NCI-H128 (cell line): Measurements from ENCODE around the gene TIGD1.
"Not testable (repeated sequence)": the region's sequence is repeated elsewhere in the genome, so short reads cannot be mapped to it uniquely, and the experiment has no call there.

Source experiments
- DNase-seq: peaks from one replicate; lab custom pipeline; 2025; ENCODE audit not compliant: unreplicated experiment; lab: John Stamatoyannopoulos, UW

The TIGD1 gene

DNA sequence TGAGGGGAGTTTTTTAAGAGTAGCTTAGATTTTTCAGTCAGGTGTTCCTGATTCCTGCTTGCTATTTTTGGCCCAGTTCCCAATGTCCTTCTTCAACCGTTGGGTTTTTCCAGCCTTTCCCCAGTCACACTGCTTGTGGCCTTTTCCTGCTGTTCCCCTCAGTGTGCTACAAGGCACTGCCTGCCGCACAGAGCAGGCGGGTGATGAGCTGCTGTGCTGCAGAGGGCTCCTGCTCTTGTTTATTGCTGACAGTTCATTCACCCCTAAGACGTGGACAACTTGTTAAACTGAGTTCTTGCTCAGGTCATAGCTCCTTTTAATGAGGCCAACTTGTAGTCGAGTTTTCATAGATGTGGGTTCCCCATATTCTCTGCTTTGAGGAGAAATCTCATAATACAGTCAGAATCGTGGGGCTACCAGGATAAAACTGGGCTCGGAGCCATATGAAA is 20.7 kb upstream of the TIGD1 start:
- DNase-seq, result no peak

DNA sequence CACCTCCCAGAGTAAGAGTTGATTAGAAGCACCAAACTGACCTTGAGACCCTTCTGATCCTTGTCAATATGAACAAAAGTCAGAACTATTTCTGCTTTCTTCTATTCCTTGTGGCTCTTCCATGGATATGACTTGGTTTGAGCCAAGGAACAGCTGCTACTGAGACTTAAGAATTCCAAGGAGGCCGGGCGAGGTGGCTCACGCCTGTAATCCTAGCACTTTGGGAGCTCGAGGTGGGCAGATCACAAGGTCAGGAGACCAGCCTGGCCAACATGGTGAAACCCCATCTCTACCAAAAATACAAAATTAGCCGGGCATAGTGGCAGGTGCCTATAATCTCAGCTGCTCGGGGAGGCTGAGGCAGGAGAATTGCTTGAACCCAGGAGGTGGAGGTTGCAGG is 20.1 kb upstream of the TIGD1 start:
- not testable (repeated sequence) for DNase-seq

DNA sequence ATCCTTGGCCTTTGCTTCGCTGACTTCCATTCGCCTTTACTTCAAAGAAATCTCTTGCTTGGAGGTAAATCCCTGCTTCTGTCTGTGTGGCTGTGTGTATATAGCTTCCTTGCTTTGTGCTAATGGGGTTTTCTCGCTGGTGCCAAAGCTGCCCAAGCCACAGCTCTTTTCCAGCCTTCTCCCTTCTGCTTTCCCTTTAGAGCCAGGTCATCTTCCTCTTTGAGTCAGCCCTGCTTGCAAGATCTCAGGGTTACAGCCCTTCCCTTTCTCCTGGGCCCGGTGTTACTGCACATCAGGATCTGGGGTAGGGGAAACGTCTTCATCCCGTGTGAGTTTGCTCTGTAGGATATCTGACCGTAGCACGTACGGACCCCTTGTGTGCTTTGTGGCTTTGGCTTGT is 19.2 kb upstream of the TIGD1 start:
- no peak for DNase-seq

DNA sequence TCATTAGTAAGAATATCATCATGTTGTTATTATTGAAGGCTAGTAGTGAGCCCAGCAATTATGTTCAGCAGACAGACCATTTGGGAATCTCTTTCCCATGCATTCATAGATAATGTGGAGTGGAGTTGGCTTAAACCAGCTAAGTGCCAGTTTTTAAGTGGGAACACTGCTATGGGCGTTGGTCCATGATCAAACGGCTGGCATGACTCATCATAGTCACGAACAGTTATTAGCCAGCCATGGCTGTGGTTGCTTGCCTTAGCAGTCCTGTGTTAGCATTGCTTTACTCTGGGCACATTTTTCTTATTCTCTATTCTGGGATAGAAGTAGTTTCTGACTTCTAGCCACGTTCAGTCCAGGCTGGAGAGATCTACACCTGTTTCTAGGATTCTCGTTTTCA is 17.8 kb upstream of the TIGD1 start:
- DNase-seq, result no peak

DNA sequence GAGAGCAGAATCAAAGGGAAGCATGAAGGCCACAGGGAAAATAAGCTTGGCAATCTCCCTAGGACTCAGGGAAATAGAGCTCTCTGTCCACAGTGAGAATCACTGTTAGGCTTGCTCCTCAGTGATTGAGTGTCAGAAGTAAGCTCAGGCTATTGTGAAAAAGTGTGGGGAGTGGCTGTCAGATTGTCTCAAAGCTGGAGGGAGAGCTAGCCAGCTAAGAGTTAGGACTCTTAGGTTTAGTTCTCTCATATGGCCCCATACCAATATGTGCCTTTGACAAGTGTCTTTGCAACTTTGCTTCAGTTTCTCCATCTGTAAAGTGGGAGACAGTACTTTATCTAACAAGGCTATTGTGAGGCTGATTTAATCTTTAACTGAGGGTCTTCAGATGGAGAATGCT is 17.4 kb upstream of the TIGD1 start:
- DNase-seq, result no peak

DNA sequence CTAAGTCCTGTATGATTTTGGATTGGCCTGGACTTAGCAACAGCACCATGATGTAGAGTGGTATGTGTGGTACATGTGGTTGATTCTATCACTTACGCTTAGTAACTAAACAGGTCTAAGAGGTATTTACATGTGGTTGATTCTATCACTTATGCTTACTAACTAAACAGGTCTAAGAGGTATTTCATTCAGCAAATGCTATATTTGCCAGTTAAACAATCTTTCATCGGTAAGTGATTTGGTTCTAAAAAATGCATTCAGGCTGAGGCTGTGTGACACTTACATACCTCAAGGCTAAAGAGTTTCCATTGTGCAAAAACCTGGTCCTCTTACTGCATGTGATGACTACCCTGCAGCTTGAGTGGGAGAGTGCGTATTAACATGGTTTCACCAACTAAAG is 13.2 kb upstream of the TIGD1 start:
- DNase-seq, result no peak

DNA sequence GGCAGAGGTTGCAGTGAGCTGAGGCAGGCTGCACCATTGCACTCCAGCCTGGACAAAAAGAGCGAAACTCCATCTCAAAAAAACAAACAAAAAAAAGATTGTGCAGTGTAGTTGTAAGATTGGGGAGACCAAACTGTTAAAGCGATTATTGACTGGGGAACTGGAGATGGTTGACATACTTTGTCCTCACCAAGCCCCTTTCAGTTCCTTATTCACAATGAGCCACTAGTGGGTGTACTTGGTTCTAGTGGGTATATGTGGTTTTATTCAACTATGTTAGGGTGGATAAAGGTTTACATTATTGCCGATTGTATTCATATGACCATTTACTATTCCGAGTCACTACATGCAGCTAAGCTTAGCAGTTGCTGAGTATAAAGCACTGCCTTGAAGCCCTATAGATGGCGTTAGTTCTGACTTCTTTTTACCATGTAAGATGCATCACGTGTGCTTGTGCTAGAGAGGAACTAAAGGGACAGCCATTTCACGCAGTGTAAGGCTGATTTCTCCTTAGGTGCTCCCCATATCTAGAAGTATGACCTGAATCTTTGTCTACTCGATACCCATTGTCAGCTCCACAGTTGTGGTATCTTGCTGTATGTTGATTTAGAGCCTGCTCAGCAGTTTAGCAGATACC is 12.3 kb upstream of the TIGD1 start:
- DNase-seq, result no peak

DNA sequence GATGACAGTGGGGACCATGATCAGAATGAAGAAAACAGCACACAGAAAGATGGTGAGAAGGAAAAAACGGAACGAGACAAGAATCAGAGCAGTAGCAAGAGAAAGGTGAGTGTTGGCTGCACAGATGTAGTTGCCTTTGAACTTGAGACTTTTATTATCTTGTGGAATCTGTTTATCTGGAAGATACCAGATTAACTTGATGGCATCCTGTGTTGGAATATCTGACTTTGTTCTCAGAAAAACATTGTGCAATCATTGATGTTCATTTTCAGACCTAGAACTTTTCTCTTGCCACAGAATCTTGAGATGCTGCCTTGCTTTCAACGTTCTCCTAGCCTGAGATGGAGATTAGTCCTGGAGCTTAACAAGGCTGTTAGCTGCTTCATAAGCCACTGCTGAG is 6.1 kb upstream of the TIGD1 start:
- DNase-seq, result no peak

DNA sequence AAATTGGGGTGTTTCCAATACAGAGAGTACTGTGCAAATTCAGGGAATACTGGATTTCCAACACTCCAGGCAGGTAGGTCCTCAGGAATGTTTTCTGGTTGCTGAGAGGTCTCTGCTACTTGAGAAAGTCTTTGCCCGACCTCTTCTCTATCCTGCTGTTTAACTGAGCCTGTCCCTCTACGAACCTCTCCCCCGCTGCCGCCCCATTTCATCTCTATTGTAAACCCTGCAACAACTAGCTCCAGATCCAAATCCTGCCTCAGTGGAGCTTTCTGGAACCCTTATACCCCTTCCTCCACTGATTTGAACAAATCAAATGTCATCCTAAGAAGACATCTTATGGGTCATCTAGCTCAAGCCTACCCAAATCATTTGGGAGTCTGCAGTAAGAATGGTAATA is 1.4 kb upstream of the TIGD1 start:
- no peak for DNase-seq

DNA sequence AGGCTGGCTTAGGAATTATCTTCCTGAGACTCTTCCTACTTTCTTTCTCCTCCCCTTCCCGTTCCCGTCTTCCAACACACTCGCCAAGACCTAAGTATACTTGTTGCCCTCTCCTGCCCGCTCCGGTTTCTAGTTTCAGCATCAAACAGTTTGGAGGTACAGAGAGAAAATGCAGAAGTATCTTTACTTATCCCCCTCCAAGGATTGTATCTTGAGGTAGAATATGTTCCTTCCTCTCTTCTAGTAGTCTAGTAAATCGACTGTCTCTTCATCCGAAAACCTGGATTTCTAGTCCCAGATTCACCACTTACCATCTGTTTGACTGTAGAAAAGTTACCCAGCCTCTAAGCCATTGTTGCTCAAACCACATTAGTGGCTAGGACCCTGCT is 887 bp upstream of the TIGD1 start:
- no peak for DNase-seq

DNA sequence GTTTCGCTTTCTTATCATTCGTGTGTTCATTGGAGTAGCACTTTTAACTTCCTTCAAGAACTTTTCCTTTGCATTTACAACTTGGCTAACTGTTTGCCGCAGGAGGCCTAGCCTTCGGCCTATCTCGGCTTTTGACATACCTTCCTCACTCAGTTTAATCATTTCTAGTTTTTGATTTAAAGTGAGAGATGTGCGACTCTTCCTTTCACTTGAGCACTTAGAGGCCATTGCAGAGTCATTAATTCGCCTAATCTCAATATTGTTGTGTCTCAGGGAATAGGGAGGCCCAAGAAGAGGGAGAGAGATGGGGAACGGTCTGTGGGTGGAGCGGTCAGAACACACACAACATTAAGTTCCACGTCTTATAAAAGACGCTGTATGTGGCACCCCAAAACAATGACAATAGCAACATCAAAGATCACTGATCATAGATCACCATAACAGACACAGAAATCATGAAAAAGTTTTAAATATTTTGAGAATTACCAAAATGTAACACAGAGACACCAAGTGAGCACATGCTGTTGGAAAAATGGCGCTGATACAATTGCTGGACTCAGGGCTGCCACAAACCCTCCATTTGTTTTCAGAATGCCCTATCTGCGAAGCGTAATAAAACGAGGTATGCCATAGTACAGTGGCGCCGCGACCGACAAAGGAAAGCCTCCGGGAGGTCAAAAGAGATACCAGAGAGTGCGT is 553 bp downstream of the TIGD1 start:
- no peak for DNase-seq

DNA sequence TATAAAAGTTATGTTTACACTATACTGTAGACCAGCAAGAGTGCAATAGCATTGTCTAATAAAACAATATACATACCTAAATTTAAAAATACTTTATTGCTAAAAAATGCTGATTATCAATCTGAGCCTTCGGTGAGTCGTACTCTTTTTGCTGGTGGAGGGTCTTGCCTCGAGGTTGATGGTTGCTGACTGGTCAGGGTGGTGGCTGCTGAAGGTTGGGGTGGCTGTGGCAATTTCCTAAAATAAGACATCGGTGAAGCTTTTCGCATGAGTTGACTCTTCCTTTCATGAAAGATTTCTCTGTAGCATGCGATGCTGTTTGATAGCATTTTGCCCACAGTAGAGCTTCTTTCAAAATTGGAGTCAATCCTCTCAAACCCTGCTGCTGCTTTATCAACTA is 2.4 kb downstream of the TIGD1 start:
- no peak for DNase-seq

DNA sequence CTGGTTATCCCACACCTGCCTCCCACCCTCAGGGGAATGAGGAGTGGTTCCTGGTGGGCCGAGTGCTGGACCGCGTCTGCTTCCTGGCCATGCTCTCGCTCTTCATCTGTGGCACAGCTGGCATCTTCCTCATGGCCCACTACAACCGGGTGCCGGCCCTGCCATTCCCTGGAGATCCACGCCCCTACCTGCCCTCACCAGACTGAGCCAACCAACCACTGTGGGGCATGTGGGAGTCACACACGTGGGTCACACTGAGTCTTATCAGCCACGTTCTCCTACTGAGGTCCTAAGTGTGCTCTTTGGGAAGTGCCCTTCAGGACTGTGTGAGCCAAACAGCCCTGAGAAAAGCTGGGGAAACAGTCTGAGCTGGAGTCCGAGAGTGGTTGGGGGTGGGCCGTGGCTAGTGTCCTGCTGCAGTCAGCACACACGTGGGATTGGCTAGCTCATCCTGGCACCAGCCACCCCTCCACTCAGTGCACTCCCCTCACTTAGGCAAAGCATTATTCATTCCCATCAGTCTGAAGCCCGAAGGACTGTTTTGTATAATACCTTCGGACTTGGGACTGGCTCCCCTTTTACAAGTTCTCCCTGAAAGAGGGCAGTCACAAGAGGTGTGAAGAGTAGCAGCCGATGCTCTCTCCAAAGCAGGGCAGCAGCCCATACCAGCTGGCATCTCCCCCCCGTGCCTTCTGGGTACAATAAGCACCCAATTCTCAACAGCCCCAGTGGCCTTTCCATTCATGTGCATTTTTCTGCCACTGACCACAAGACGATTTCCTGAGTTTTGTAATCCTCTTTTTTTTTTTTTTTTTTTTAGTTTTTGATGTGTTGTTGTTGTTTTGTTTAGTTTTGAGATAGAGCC is 4.6 kb downstream of the TIGD1 start:
- DNase-seq, result no peak

DNA sequence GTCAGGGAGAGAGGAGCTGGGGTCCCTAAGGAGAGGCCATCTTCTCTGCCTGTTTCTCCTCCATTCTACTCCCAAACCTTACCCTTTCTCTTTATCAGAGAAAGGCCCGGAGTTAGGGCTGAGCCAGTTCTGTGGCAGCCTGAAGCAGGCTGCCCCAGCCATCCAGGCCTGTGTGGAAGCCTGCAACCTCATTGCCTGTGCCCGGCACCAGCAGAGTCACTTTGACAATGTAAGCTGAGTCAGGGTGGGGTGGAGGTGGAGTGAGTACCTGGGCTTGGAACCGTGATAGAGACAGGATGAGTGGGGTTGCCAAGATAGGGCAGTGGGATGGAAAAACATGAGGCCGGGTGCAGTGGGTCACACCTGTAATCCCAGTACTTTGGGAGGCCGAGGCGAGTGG is 5.7 kb downstream of the TIGD1 start:
- no peak for DNase-seq

DNA sequence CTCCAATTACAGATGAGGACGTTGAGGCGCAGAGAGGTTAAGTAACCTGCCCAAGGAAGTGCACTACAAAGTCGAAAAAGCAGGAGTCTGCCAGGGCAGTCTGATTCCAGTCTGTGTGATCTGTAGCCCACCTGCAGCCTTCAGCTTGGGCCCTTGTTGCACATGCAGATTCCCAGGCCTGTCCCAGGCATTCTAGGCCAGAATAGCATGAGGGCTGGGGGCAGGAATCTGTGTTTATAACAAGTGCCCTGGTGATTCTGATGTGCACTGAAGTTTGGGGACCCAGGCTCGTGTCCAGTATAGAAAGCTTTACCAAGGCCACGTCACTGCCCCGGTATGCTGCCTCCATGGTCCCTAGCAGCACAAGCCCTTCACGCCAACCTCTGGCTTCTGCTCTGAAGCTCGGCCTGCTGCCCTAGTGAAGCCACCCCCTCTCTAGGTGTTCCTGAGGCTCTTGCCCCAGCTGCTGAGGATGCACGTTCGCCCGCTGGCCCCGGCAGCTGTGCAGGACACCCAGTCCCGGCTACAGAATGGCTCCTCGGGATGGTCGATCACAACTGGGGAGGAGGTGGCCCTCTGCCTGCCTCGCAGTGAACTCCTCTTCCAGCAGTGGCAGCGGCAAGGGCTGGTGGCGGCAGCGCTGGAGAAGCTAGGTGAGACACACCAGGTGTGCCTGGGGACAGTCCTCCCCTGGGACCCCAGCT is 6.3 kb downstream of the TIGD1 start:
- no peak for DNase-seq

DNA sequence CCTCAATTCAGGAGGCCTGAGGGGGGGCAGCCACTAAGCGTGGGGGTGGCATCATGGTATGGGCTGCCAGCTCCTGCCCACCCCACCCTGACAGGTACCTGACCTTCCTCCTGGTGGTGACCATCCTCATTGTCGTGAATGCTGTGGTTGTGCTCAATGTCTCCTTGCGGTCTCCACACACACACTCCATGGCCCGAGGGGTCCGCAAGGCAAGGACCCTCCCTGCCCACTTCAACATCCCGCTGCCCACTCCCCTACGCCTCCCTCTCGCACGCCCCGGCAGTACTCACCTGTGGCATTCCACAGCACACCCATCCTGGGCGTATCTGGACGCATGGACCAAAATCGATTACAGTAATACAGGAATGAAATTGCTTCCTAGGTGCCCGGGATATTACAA is 6.9 kb downstream of the TIGD1 start:
- DNase-seq, result no peak

DNA sequence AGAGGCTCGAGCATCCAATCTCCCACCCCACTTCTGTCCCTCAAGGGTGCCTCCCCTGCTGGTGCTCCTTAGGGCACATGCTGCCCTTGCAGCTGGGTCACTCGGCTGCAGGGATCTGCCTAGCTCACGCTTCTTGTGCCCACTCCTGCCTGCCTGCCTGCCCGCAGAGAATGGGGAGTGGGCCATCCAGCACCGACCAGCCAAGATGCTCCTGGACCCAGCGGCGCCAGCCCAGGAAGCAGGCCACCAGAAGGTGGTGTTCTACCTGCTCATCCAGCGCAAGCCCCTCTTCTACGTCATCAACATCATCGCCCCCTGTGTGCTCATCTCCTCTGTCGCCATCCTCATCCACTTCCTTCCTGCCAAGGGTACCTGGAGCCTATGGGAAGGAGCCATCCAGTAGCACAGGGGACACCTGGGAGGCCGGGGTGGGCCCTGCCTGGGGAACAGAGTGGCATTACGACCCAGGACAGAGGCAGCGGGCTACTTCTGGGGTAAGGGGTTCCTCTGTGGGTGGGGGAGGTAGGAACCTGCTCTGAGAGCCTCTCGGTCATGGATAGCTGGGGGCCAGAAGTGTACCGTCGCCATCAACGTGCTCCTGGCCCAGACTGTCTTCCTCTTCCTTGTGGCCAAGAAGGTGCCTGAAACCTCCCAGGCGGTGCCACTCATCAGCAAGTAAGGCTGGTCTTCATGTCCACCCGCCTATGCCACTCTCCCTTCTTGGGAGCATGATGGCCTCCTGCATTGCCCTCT is 7.5 kb downstream of the TIGD1 start:
- DNase-seq, result no peak

DNA sequence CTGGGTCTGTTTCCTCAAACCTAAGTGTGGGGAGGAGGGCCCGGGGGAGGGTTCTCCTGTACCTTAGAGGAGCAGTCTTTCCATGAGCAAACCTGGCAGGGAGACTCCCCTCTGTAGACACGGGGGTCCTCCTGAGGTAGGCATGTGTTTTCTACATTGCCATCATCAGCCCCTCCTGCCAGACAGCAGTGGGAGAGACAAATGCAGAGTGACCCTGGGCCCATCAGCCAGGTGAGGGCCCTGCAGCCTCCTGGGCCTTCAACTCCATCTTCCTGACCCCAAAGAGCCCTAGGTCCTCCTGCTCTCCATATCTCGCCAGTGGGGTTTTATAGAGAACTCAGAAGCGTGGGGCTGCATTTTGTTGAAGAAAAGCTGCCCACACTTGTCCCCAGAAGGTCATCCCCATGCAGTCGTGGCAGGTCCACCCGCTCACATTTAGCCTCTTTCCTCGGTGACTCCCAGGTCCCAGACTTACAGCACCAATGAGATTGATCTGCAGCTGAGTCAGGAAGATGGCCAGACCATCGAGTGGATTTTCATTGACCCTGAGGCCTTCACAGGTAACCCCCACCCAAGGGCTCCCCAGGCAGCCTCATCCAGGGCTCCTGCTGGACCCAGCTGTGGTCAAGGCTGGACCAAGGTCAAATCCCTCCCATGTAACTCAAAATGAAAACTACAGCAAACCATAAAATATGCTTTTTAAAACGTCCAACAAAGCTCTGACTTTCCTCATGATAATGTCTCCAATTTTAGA is 8.2 kb downstream of the TIGD1 start:
- no peak for DNase-seq

DNA sequence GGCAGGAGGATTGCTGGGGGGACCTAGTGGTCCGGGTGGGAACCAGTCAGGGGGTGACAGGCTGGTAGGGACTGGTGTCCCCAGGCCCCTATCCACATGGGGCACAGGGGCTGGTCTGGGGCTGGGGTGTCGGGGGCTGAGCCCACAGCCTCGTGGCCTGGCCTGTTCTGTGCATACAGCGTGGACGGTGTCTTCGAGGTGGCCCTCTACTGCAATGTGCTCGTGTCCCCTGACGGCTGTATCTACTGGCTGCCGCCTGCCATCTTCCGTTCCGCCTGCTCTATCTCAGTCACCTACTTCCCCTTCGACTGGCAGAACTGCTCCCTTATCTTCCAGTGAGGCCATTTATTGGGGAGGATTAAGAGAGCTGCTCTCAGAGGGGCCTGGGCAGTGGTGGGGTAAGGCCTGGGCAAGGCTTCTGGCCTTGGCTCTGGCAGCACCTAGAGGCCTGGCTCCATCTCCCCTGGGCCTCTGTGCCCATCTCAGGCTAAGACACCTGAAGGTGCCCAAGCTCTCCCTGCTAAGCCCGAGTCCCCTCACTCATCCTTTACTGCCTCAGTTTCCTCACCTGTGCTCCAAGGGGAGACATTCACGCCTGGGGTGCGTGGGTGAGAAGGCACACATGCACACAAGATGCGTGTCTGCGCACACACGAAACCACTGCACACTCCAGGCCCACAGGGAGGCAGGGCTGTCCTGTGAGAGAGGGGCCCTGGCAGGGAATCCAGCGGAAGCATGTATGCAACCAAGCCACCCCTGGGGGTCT is 9.0 kb downstream of the TIGD1 start:
- no peak for DNase-seq
